ENCODE results near the gene HMGN3.
"Not testable (repeated sequence)": the region's sequence is repeated elsewhere in the genome, so short reads cannot be mapped to it uniquely, and the experiment has no call there.

The HMGN3 gene

DNA sequence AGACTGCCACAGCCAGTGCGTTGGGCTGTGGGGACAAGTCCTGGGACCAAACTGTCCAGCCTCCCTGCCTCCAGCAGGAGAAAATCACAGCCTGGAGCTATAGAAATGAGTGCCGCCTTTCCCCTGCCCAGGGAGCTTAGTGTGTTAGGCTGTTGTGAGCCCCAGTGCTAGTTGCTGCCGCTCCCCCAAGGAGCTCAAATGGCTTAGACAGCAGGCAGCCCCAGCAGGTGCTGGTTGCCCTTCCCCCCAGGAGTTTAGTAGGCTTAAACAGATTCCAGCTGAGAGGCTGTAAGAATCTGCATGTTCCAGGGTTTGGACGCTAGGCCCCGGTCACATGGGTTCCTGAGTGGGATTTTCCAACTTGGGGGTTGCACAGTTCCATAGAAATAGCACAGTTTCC lies 27.2 kb upstream of the HMGN3 start:
- TF ChIP-seq ZFX (IDR thresholded peaks at IDR 0.05): no peak
- TF ChIP-seq, protein P1, sequence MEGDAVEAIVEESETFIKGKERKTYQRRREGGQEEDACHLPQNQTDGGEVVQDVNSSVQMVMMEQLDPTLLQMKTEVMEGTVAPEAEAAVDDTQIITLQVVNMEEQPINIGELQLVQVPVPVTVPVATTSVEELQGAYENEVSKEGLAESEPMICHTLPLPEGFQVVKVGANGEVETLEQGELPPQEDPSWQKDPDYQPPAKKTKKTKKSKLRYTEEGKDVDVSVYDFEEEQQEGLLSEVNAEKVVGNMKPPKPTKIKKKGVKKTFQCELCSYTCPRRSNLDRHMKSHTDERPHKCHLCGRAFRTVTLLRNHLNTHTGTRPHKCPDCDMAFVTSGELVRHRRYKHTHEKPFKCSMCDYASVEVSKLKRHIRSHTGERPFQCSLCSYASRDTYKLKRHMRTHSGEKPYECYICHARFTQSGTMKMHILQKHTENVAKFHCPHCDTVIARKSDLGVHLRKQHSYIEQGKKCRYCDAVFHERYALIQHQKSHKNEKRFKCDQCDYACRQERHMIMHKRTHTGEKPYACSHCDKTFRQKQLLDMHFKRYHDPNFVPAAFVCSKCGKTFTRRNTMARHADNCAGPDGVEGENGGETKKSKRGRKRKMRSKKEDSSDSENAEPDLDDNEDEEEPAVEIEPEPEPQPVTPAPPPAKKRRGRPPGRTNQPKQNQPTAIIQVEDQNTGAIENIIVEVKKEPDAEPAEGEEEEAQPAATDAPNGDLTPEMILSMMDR (conservative IDR thresholded peaks at IDR 0.05): no peak
- H3K27ac ChIP-seq: no peak overlapping the region

DNA sequence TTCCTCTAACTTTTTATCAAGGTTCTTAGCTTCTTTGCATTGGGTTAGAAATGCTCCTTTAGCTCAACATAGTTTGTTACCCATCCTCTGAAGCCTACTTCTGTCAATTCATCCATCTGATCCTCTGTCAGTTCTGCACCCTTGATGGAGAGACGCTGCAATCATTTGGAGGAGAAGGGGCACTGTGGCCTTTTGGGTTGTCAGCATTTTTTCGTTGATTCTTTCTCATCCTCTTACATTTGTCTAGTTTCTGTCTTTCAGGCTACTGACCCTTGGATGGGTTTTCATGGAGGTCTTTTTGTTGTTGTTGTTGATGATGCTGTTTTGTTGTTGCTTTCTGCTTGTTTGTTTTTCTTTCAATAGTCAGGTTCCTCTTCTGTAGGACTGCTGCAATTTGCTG lies 26.3 kb upstream of the HMGN3 start:
- no peak for TF ChIP-seq ZFX (IDR thresholded peaks at IDR 0.05)
- TF ChIP-seq, protein P1 (conservative IDR thresholded peaks at IDR 0.05): no peak

DNA sequence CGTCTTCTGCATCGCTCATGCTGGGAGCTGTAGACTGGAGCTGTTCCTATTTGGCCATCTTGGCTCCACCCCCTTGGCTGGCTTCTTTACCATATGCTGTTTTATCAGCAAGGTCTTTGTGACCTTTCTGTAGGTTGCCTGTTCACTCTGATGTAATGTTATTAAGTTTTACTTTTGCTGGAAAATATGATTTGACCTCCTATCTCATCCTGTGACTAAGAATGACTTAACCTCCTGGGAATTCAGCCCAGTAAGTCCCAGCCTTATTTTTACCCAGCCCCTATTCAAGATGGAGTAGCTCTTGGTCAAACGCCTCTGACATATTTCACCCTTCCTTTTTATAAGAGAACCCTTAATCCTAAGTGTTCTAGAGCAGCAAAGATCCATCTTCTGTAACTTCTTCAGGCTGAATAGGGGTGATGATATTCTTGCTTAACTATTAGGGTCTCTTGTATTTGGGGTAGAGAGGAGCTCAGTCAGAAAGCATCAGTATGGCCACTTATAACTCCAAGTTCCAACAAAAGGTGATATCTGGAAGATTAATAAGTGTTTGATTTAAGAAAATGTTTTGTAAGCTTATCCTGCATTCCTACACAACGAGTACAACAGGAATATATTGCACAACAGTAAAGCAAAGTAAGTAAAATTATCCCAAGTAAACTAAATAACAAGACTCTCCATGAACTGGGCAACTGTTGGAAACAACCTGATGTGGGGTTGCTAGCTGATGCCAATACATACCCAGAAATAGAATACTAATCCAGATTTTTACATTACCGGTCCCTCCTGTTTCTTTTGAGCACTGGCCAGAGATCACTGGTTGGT lies 23.1 kb upstream of the HMGN3 start:
- H3K27ac ChIP-seq: no peak overlapping the region
- TF ChIP-seq ZFX (IDR thresholded peaks at IDR 0.05): no peak
- TF ChIP-seq, protein P1 (conservative IDR thresholded peaks at IDR 0.05): no peak

More for the DNA sequence above, 26.3 kb upstream of the HMGN3 start:
- no peak overlapping the region for H3K27ac ChIP-seq

DNA sequence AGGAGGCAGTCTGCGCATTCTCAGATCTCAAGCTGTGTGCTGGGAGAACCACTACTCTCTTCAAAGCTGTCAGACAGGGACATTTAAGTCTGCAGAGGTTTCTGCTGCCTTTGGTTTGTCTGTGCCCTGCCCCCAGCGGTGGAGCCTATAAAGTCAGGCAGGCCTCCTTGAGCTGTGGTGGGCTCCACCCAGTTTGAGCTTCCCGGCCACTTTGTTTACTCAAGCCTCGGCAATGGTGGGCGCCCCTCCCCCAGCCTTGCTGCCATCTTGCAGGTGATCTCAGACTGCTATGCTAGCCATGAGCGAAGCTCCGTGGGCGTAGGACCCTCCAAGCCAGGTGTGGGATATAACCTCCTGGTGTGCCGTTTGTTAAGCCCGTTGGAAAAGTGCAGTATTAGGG lies 22.3 kb upstream of the HMGN3 start:
- H3K27ac ChIP-seq: not testable (repeated sequence)

DNA sequence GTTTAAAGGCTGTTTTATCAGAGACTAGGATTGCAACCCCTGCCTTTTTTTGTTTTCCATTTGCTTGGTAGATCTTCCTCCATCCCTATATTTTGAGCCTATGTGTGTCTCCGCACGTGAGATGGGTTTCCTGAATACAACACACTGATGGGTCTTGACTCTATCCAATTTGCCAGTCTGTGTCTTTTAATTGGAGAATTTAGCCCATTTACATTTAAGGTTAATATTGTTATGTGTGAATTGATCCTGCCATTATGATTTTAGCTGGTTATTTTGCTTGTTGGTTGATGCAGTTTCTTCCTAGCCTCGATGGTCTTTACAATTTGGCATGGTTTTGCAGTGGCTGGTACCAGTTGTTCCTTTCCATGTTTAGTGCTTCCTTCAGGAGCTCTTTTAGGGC lies 20.6 kb upstream of the HMGN3 start:
- not testable (repeated sequence) for H3K27ac ChIP-seq

DNA sequence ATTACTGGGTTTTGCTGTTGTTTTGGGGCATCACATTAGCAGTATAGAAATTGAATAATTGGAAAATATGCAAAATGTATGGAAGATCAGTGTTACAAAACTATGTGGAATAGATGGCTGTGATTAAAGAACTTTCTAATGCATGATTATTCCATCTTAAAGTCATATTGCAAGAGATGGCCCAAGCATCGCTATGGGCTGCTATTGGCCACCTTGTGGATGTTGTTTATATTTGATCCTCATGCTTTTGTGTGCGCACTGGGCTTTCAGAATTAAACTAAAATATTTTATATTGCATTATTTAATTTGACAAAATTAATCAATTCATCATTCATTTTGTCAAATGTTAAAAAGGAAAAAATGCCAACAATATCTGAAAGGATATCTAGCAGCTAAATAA lies 16.1 kb upstream of the HMGN3 start:
- no peak for TF ChIP-seq ZFX (IDR thresholded peaks at IDR 0.05)
- TF ChIP-seq, protein P1 (conservative IDR thresholded peaks at IDR 0.05): no peak; the same call in none of the 2 replicates
- H3K27ac ChIP-seq: no peak overlapping the region

DNA sequence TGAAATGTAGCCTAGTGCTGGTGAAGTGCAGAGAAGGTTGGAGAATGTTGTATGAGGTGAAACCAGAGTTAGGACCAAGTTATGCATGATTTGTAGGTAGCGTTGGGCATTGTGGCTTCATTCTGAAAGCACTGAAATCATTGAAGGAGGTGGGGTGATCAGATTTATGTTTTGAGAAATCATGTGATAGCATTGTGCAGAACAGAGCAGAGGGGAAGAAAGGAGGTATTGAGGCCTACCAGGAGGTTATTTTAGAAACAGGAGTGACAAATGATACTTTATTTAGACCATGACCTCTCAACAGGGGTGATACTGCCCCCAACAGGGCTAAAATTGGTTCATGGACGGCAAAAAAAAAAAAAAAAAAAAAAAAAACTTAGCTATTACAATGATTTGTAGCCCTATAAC lies 15.6 kb upstream of the HMGN3 start:
- no peak overlapping the region for H3K27ac ChIP-seq
- TF ChIP-seq ZFX (IDR thresholded peaks at IDR 0.05): no peak
- TF ChIP-seq, protein P1 (conservative IDR thresholded peaks at IDR 0.05): no peak; the same call in 1 of the 2 replicates

DNA sequence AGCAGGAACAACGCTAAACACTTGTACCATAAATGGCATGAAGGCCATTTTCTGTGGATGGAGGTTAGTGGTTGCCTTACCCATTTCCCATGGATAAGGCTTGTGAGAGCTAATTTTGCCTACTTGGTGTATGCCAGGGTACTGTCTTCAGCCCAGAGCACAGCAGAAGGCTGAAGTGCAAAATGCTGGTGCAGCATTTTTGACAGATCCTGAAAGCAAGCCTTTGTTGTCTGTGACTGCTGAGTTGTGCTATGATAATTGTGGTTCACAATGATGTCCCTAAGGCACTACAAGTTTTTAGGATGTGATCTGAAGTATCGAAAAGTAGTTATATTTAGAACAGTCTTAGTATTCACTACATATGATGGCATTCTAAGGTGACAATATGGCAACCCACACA lies 14.7 kb upstream of the HMGN3 start:
- TF ChIP-seq ZFX (IDR thresholded peaks at IDR 0.05): no peak
- TF ChIP-seq, protein P1 (conservative IDR thresholded peaks at IDR 0.05): no peak
- H3K27ac ChIP-seq: no peak overlapping the region

All from C4-2B (cell line).